ENCODE results near the gene ZBTB16. TPM values are rescaled to one million over a fixed set of nuclear protein-coding genes. Genes with fewer than 3 reads are reported as not detected.

Gene ZBTB16
- polyA plus RNA-seq, 3 donors: 4.1 to 12.3 (median 8.3) TPM

GRCh38 chr11:114192841-114193389, 133.4 kb downstream of the ZBTB16 start:
- Histone ChIP-seq H3K9ac (ENCODE audit: insufficient read depth, low read length, poor library complexity, severe bottlenecking) (no peak overlapping the region), H2AFZ (ENCODE audit: insufficient read depth, low read depth, low read length, poor library complexity, severe bottlenecking) (no peak overlapping the region), H3K79me2 (ENCODE audit: insufficient read depth, low read length) (no peaks in the 10 kb centered on the region), H3K4me2 (replicated peaks; ENCODE audit: extremely low read depth, low read length, poor library complexity, severe bottlenecking) (no peak overlapping the region), H3K9me3 (replicated peaks in 1 of 2; ENCODE audit: control insufficient read depth in 1 of 2, insufficient read depth in 1 of 2, low read length in 2 of 2) (peaks cover 0 to 3% of the 10 kb centered on the region in 2 donors), H3K36me3 (replicated peaks in 1 of 2; ENCODE audit: control insufficient read depth in 1 of 2, insufficient read depth in 2 of 2, low read length in 2 of 2) (no peaks in the 10 kb centered on the region), H3K4me1 (ENCODE audit: control insufficient read depth in 1 of 2, insufficient read depth in 2 of 2, low read length in 2 of 2) (no peaks in the 10 kb centered on the region), H4K20me1 (ENCODE audit: insufficient read depth, low read length) (no peaks in the 10 kb centered on the region), H3K27ac (ENCODE audit: low read depth in 1 of 2, low read length in 2 of 2) (no peak overlapping the region), H3K27me3 (ENCODE audit: control insufficient read depth in 2 of 2, insufficient read depth in 2 of 2, low read length in 2 of 2) (no peaks in the 10 kb centered on the region), H3K4me3 (replicated peaks in 1 of 3; ENCODE audit: low read depth in 2 of 3, low read length in 3 of 3) (no peak overlapping the region)
- Mint-ChIP-seq H3K9me3 (peaks cover 4 to 6% (median 5%) of the 10 kb centered on the region in 7 donors), H3K27ac (peak overlapping the region in 3 of 7 donors; percentile 8 to 28 (median 23)), H3K4me1 (peaks cover 4% of the 10 kb centered on the region), H3K36me3 (peaks cover 15 to 18% of the 10 kb centered on the region in 2 donors), H3K4me3 (no peak overlapping the region), H3K27me3 (ENCODE audit: low read depth in 3 of 3) (no peaks in the 10 kb centered on the region)
- TF ChIP-seq CTCF (IDR thresholded peaks at IDR 0.05): no peak
- intact Hi-C loops (cut with micrococcal nuclease): no loop called here
- DNase-seq: no peak
- 85% methylated on average over 4 of the region's 4 CpGs for WGBS (ENCODE audit: insufficient coverage)

GRCh38 chr11:114193730-114194679, 134.5 kb downstream of the ZBTB16 start:
- DNase-seq: no peak
- no peak overlapping the region for H3K9ac ChIP-seq (ENCODE audit: insufficient read depth, low read length, poor library complexity, severe bottlenecking)
- Mint-ChIP-seq H3K27ac (no peak overlapping the region), H3K4me1 (peaks cover 4% of the 10 kb centered on the region), H3K9me3 (peaks cover 4 to 6% (median 5%) of the 10 kb centered on the region in 7 donors), H3K36me3 (peaks cover 8 to 12% of the 10 kb centered on the region in 2 donors), H3K27me3 (ENCODE audit: low read depth in 3 of 3) (no peaks in the 10 kb centered on the region), H3K4me3 (no peak overlapping the region)
- H2AFZ ChIP-seq (ENCODE audit: insufficient read depth, low read depth, low read length, poor library complexity, severe bottlenecking): no peak overlapping the region
- no peak overlapping the region for H3K4me3 ChIP-seq (replicated peaks in 1 of 3; ENCODE audit: low read depth in 2 of 3, low read length in 3 of 3)
- no peaks in the 10 kb centered on the region for H4K20me1 ChIP-seq (ENCODE audit: insufficient read depth, low read length)
- no peak overlapping the region for H3K27ac ChIP-seq (ENCODE audit: low read depth in 1 of 2, low read length in 2 of 2)
- WGBS (ENCODE audit: insufficient coverage): 100% methylated on average over 2 of the region's 10 CpGs
- no peak overlapping the region for H3K4me2 ChIP-seq (replicated peaks; ENCODE audit: extremely low read depth, low read length, poor library complexity, severe bottlenecking)
- no peaks in the 10 kb centered on the region for H3K4me1 ChIP-seq (ENCODE audit: control insufficient read depth in 1 of 2, insufficient read depth in 2 of 2, low read length in 2 of 2)
- no peaks in the 10 kb centered on the region for H3K36me3 ChIP-seq (replicated peaks in 1 of 2; ENCODE audit: control insufficient read depth in 1 of 2, insufficient read depth in 2 of 2, low read length in 2 of 2)
- intact Hi-C loops (cut with micrococcal nuclease): no loop called here
- TF ChIP-seq CTCF (IDR thresholded peaks at IDR 0.05): no peak
- H3K27me3 ChIP-seq (ENCODE audit: control insufficient read depth in 2 of 2, insufficient read depth in 2 of 2, low read length in 2 of 2): no peaks in the 10 kb centered on the region
- H3K79me2 ChIP-seq (ENCODE audit: insufficient read depth, low read length): no peaks in the 10 kb centered on the region
- peaks cover 0 to 3% of the 10 kb centered on the region in 2 donors for H3K9me3 ChIP-seq (replicated peaks in 1 of 2; ENCODE audit: control insufficient read depth in 1 of 2, insufficient read depth in 1 of 2, low read length in 2 of 2)
